Panc1 (cell line): ENCODE measurements around the gene TVP23A.

Experiments
- POLR2AphosphoS5 ChIP-seq: IDR thresholded peaks from 2 replicates; pipeline ENCODE4 v1.6.1; 2012; ENCODE audit warnings: mild to moderate bottlenecking, low read depth, low read length, moderate library complexity
- TF ChIP-seq, protein P1 (sequence below): fragments of 450-650 bp; IDR thresholded peaks from 2 replicates; pipeline ENCODE4 v1.5.1; 2017; ENCODE audit warnings: mild to moderate bottlenecking

DNA sequence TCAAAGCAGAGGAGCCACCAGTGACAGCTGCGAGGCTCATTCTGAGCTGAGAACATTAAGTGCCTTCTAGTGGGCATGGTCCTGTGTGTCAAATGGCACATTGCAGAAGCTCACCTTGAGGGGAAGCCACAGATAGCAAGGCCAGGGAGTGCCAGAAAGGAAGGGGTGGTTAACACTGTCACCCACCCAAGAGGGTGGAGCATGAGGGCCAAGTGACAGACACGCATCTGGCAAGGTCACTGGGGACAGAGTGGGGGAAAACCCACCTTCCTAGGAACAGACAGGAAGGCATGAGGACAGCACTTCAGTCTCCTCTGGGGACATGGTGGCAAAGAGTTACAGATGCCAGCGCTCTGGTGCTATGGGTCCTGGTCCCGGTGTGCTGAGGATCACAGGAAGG lies 52.8 kb downstream of the TVP23A start:
- TF ChIP-seq, protein P1, sequence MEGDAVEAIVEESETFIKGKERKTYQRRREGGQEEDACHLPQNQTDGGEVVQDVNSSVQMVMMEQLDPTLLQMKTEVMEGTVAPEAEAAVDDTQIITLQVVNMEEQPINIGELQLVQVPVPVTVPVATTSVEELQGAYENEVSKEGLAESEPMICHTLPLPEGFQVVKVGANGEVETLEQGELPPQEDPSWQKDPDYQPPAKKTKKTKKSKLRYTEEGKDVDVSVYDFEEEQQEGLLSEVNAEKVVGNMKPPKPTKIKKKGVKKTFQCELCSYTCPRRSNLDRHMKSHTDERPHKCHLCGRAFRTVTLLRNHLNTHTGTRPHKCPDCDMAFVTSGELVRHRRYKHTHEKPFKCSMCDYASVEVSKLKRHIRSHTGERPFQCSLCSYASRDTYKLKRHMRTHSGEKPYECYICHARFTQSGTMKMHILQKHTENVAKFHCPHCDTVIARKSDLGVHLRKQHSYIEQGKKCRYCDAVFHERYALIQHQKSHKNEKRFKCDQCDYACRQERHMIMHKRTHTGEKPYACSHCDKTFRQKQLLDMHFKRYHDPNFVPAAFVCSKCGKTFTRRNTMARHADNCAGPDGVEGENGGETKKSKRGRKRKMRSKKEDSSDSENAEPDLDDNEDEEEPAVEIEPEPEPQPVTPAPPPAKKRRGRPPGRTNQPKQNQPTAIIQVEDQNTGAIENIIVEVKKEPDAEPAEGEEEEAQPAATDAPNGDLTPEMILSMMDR: no peak
- TF ChIP-seq POLR2AphosphoS5: no peak
